HEK293T (cell line): ENCODE data around the gene DISP3.

ENCODE experiments used
- CTCF ChIA-PET: fragments of 350-600 bp; formaldehyde crosslinking; extraction: SDS; loops from one replicate; lab custom pipeline; 2021; ENCODE audit warnings: antibody characterized with exemption, inconsistent platforms; lab: Yijun Ruan, JAX
- POLR2A ChIA-PET: fragments of 350-600 bp; formaldehyde crosslinking; extraction: SDS; loops from one replicate; lab custom pipeline; 2020; ENCODE audit warnings: antibody characterized with exemption, inconsistent platforms; lab: Yijun Ruan, JAX
- DNase-seq: peaks from one replicate; pipeline ENCODE4 v3.0.0; 2012; ENCODE audit warnings: mixed read lengths; ENCODE audit errors: extremely low spot score
- ARNT ChIP-seq: fragments of 450-650 bp; IDR thresholded peaks from 2 replicates; pipeline ENCODE4 v1.6.1; 2017; ENCODE audit warnings: mild to moderate bottlenecking
- BHLHE40 ChIP-seq: fragments of 450-650 bp; IDR thresholded peaks from 2 replicates; pipeline ENCODE4 v1.6.1; 2016; ENCODE audit warnings: mild to moderate bottlenecking, moderate library complexity, borderline replicate concordance
- CTBP1 ChIP-seq: fragments of 450-650 bp; IDR thresholded peaks from 2 replicates; pipeline ENCODE4 v1.6.1; 2016; ENCODE audit warnings: borderline replicate concordance
- ELF4 ChIP-seq: fragments of 450-650 bp; IDR thresholded peaks from 2 replicates; pipeline ENCODE4 v1.6.1; 2017; ENCODE audit warnings: antibody characterized with exemption
- FOXA1 ChIP-seq: fragments of 450-650 bp; IDR thresholded peaks from 2 replicates; pipeline ENCODE4 v1.6.1; 2016; ENCODE audit warnings: mild to moderate bottlenecking
- FOXK2 ChIP-seq: fragments of 450-650 bp; IDR thresholded peaks from 2 replicates; pipeline ENCODE4 v1.6.1; 2016; ENCODE audit warnings: mild to moderate bottlenecking
- FOXM1 ChIP-seq: fragments of 450-650 bp; IDR thresholded peaks from 2 replicates; pipeline ENCODE4 v1.6.1; 2017; ENCODE audit warnings: mild to moderate bottlenecking, borderline replicate concordance
- HDGF ChIP-seq: fragments of 450-650 bp; IDR thresholded peaks from 2 replicates; pipeline ENCODE4 v1.6.1; 2017; ENCODE audit warnings: antibody characterized with exemption, borderline replicate concordance
- L3MBTL2 ChIP-seq: fragments of 450-650 bp; conservative IDR thresholded peaks from 2 replicates; pipeline ENCODE4 v1.6.1; 2016; ENCODE audit warnings: mild to moderate bottlenecking
- LEF1 ChIP-seq: fragments of 450-650 bp; IDR thresholded peaks from 2 replicates; pipeline ENCODE4 v1.6.1; 2017; ENCODE audit warnings: mild to moderate bottlenecking, borderline replicate concordance
- NFRKB ChIP-seq: fragments of 450-650 bp; IDR thresholded peaks from 2 replicates; pipeline ENCODE4 v1.6.1; 2016; ENCODE audit warnings: mild to moderate bottlenecking, moderate library complexity
- PKNOX1 ChIP-seq: fragments of 450-650 bp; IDR thresholded peaks from 2 replicates; pipeline ENCODE4 v1.6.1; 2016
- SP1 ChIP-seq: fragments of 450-650 bp; IDR thresholded peaks from 2 replicates; pipeline ENCODE4 v1.6.1; 2017
- SUZ12 ChIP-seq: fragments of 450-650 bp; IDR thresholded peaks from 2 replicates; pipeline ENCODE4 v1.6.1; 2016; ENCODE audit warnings: mild to moderate bottlenecking
- TARDBP ChIP-seq: fragments of 450-650 bp; IDR thresholded peaks from 2 replicates; pipeline ENCODE4 v1.6.1; 2016
- ZNF384 ChIP-seq: fragments of 450-650 bp; IDR thresholded peaks from 2 replicates; pipeline ENCODE4 v1.6.1; 2016

The DISP3 gene

GRCh38 chr1:11494771-11495170 lies 15.8 kb downstream of the DISP3 start:
- DNase-seq = no peak
- ChIA-PET POLR2A (no interaction called here), CTCF (interaction anchor here (0.8 kb wide), 1 partner anchor 8 kb away, joined by 3 read pairs; no protein-coding TSS in a partner anchor)
- no peak for TF ChIP-seq FOXM1
- no peak for TF ChIP-seq CTBP1
- no peak for TF ChIP-seq BHLHE40
- TF ChIP-seq ELF4 = no peak
- no peak for TF ChIP-seq FOXK2
- TF ChIP-seq LEF1 = no peak
- no peak for TF ChIP-seq PKNOX1
- no peak for TF ChIP-seq NFRKB
- no peak for TF ChIP-seq HDGF
- no peak for TF ChIP-seq SUZ12

GRCh38 chr1:11495579-11495978 lies 16.6 kb downstream of the DISP3 start:
- ChIA-PET POLR2A (no interaction called here), CTCF (interaction anchor here (0.8 kb wide), 1 partner anchor 9 kb away, joined by 3 read pairs; no protein-coding TSS in a partner anchor)
- TF ChIP-seq FOXM1 (no peak), PKNOX1 (no peak), SUZ12 (no peak)
- DNase-seq = no peak

DNA sequence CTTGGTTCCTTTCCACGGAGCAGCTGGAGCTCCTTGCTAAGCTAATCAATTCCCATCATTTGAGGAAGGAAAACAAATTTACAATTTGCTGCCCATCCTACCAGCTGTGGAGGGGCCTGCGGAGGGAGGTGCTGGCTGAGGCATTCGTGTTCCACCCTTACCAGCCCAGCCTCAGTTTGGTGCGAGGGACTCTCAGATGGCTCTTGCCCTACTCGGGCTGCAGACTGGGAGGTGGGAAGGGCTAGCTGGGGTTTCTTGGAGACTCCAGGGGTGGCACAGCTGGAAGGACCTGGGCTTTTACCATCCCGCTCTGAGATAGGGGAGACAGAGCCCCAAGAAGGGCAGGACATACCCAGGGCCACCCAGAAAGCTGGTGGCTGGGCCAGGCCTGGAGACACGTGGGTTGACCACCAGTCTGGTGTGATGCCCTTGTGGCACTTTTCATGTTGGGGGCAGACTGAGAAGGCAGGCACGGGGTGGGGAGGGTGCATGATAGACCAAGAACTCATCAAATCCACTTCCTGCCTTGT lies 17.7 kb downstream of the DISP3 start:
- no peak for DNase-seq
- no peak for TF ChIP-seq SP1
- TF ChIP-seq TARDBP = no peak
- no peak for TF ChIP-seq ARNT
- TF ChIP-seq L3MBTL2 = no peak
- no peak for TF ChIP-seq BHLHE40
- no peak for TF ChIP-seq SUZ12
- no peak for TF ChIP-seq FOXM1
- no peak for TF ChIP-seq CTBP1
- TF ChIP-seq FOXK2 = no peak
- TF ChIP-seq PKNOX1 = no peak
- TF ChIP-seq LEF1 = no peak
- TF ChIP-seq ZNF384 = no peak
- TF ChIP-seq ELF4 = no peak
- no peak for TF ChIP-seq NFRKB
- no peak for TF ChIP-seq FOXA1
- TF ChIP-seq HDGF = no peak
- POLR2A ChIA-PET = no interaction called here
- CTCF ChIA-PET = no interaction called here

- TF ChIP-seq LEF1 (no peak), NFRKB (no peak), ARNT (no peak), FOXA1 (no peak), BHLHE40 (no peak), SUZ12 (no peak), CTBP1 (no peak), FOXK2 (no peak), HDGF (no peak), SP1 (no peak), ZNF384 (no peak), ELF4 (no peak), FOXM1 (no peak), L3MBTL2 (no peak), PKNOX1 (no peak)
- ChIA-PET CTCF (no interaction called here), POLR2A (no interaction called here)
- DNase-seq = no peak
These were observed 20.1 kb downstream of the DISP3 start for GRCh38 chr1:11498956-11499594.

DNA sequence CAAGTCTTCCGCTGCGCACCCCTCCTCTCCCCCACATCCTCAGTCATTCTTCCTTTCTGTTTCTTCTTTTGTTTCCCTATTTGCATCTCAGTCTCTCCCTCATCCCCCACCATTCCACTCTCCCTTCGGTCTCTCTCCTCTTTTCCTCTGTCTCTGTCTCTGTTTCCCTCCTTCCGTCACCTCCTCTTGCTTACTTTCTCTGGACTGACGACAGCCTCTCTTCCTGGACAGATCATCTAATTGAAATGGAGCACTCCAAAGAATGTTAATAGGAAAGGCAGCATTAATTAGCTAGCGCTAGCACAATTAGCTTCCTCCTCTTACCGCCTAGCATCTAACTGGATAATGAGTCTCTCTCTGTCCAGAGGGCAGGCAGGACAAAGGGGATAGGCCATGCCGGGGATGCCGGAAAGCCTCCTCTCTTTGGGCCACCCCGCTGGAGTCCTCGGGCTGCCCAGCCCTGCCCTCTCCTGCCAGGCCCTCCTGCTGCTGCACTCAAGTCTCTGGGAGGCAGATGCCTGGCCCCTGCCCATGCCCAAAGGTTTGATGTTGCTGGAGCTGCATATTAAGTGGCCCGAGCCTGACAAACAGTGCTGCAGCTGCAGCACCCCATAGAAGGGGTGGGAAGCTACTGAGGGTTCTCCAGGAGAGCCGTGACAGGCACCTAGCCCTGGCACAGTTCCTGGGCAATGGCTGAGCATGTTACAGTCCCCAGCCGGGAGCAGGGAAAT lies 20.8 kb downstream of the DISP3 start:
- TF ChIP-seq NFRKB (no peak), BHLHE40 (no peak), ARNT (no peak), TARDBP (no peak), ELF4 (no peak), LEF1 (no peak), L3MBTL2 (no peak), ZNF384 (no peak), FOXA1 (no peak), SUZ12 (no peak), SP1 (no peak), PKNOX1 (no peak), CTBP1 (no peak)
- ChIA-PET CTCF (no interaction called here), POLR2A (no interaction called here)
- no peak for DNase-seq
